ENCODE data around the gene HECTD4.

The HECTD4 gene

GRCh38 chr12:112207397-112207924 is 174.8 kb downstream of the HECTD4 start:
- DNase-seq (ENCODE audit: low spot score) = no peak

- no peak for DNase-seq (ENCODE audit: low spot score)
These were observed 175.3 kb downstream of the HECTD4 start for GRCh38 chr12:112206944-112207343.

- no peak for DNase-seq (ENCODE audit: low spot score)
These were observed 183.1 kb downstream of the HECTD4 start for GRCh38 chr12:112199136-112199535.

- DNase-seq (ENCODE audit: low spot score) = peak; percentile 44
These were observed 184.0 kb downstream of the HECTD4 start for GRCh38 chr12:112198120-112198733.

GRCh38 chr12:112196196-112196875 is 185.9 kb downstream of the HECTD4 start:
- no peak for DNase-seq (ENCODE audit: low spot score)

- no peak for DNase-seq (ENCODE audit: low spot score)
These were observed 187.5 kb downstream of the HECTD4 start for GRCh38 chr12:112194601-112195247.

GRCh38 chr12:112192475-112192874 is 189.8 kb downstream of the HECTD4 start:
- no peak for DNase-seq (ENCODE audit: low spot score)

- DNase-seq (ENCODE audit: low spot score) = no peak
These were observed 190.3 kb downstream of the HECTD4 start for GRCh38 chr12:112191840-112192321.

- no peak for DNase-seq (ENCODE audit: low spot score)
These were observed 191.0 kb downstream of the HECTD4 start for GRCh38 chr12:112191201-112191600.

GRCh38 chr12:112190231-112191025 is 191.8 kb downstream of the HECTD4 start:
- DNase-seq (ENCODE audit: low spot score) = no peak

- DNase-seq (ENCODE audit: low spot score) = no peak
These were observed 194.0 kb downstream of the HECTD4 start for GRCh38 chr12:112188130-112188830.

GRCh38 chr12:112185093-112185923 is 196.9 kb downstream of the HECTD4 start:
- no peak for DNase-seq (ENCODE audit: low spot score)

- no peak for DNase-seq (ENCODE audit: low spot score)
These were observed 198.0 kb downstream of the HECTD4 start for GRCh38 chr12:112184056-112184887.

GRCh38 chr12:112183141-112184021 is 198.8 kb downstream of the HECTD4 start:
- no peak for DNase-seq (ENCODE audit: low spot score)

- DNase-seq (ENCODE audit: low spot score) = no peak
These were observed 199.7 kb downstream of the HECTD4 start for GRCh38 chr12:112182499-112182898.

- DNase-seq (ENCODE audit: low spot score) = no peak
These were observed 201.8 kb downstream of the HECTD4 start for GRCh38 chr12:112180422-112180821.

GRCh38 chr12:112179916-112180315 is 202.3 kb downstream of the HECTD4 start:
- no peak for DNase-seq (ENCODE audit: low spot score)

- DNase-seq (ENCODE audit: low spot score) = no peak
These were observed 202.9 kb downstream of the HECTD4 start for GRCh38 chr12:112179341-112179740.

GRCh38 chr12:112178796-112179195 is 203.4 kb downstream of the HECTD4 start:
- no peak for DNase-seq (ENCODE audit: low spot score)

Measured in hematopoietic multipotent progenitor cell treated with erythropoietin and hydrocortisone succinate and interleukin-3 and kit ligand, for 17 days (in vitro differentiated cells).